ENCODE data around the gene TBX19. TPM values are rescaled to one million over a fixed set of nuclear protein-coding genes. Genes with fewer than 3 reads are reported as not detected.

Gene TBX19
- total and polyA plus RNA-seq, 2 donors (not counting 1 experiment from before 2014, with no cell fraction given): 6.3 to 7.0 TPM

- intact Hi-C loops (cut with micrococcal nuclease): no loop called here
- ATAC-seq (ENCODE audit: low read depth): no peak
- H3K27me3 Mint-ChIP-seq: no peaks in the 10 kb centered on the region
- H3K36me3 ChIP-seq (replicated peaks in 1 of 2; ENCODE audit: control extremely low read depth in 1 of 2, control insufficient read depth in 1 of 2, extremely low read depth in 1 of 2, insufficient read depth in 2 of 2, low read length in 1 of 2): peaks cover 1 to 3% of the 10 kb centered on the region in 2 experiments
- H3K4me1 Mint-ChIP-seq: no peaks in the 10 kb centered on the region
- no peaks in the 10 kb centered on the region for H3K4me1 ChIP-seq (ENCODE audit: control insufficient read depth in 2 of 2, insufficient read depth in 2 of 2, low read length in 2 of 2)
- no peak overlapping the region for H3K4me2 ChIP-seq (replicated peaks; ENCODE audit: low read depth, low read length, poor library complexity, severe bottlenecking)
- no peak overlapping the region for H3K27ac Mint-ChIP-seq
- ChIA-PET POLR2A (no interaction called here), CTCF (no interaction called here)
- WGBS (ENCODE audit: insufficient coverage): no CpG with 5 or more reads among the region's 3 CpGs
- no peaks in the 10 kb centered on the region for H4K20me1 ChIP-seq (ENCODE audit: control insufficient read depth, insufficient read depth, low read length, poor library complexity, severe bottlenecking)
- no peak overlapping the region for H3K27ac ChIP-seq (ENCODE audit: low read length in 2 of 2)
- no peak overlapping the region for H3K4me3 ChIP-seq (ENCODE audit: control extremely low read depth in 1 of 5, extremely low read depth in 1 of 5, insufficient read depth in 1 of 5, low read depth in 2 of 5, low read length in 4 of 5)
- no peak for DNase-seq
- H3K79me2 ChIP-seq (ENCODE audit: control insufficient read depth, insufficient read depth, low read length): no peaks in the 10 kb centered on the region
- H3K27me3 ChIP-seq (replicated peaks in 1 of 4; ENCODE audit: control extremely low read depth in 1 of 4, control insufficient read depth in 3 of 4, insufficient read depth in 4 of 4, low read length in 3 of 4): no peaks in the 10 kb centered on the region
- H3K9me3 ChIP-seq (ENCODE audit: control extremely low read depth in 1 of 3, control insufficient read depth in 2 of 3, insufficient read depth in 1 of 3, low read length in 2 of 3): no peaks in the 10 kb centered on the region
- no peaks in the 10 kb centered on the region for H3K9me3 Mint-ChIP-seq (ENCODE audit: insufficient read depth)
- no peak overlapping the region for H3K4me3 Mint-ChIP-seq
- no peak for TF ChIP-seq CTCF (IDR thresholded peaks at IDR 0.05)
- TF ChIP-seq EZH2 (IDR thresholded peaks at IDR 0.05; ENCODE audit: borderline replicate concordance, insufficient read depth, low read depth, low read length, poor library complexity, severe bottlenecking): no peak
- H2AFZ ChIP-seq (ENCODE audit: insufficient read depth, low read depth, low read length, poor library complexity, severe bottlenecking): no peak overlapping the region
- H3K9ac ChIP-seq (ENCODE audit: low read length): no peak overlapping the region
Measured at GRCh38 chr1:168298446-168298845, 17.8 kb downstream of the TBX19 start.

GRCh38 chr1:168300626-168301025 lies 19.9 kb downstream of the TBX19 start:
- no peak overlapping the region for H3K9ac ChIP-seq (ENCODE audit: low read length)
- no peak overlapping the region for H3K4me2 ChIP-seq (replicated peaks; ENCODE audit: low read depth, low read length, poor library complexity, severe bottlenecking)
- intact Hi-C loops (cut with micrococcal nuclease): no loop called here
- H3K27me3 Mint-ChIP-seq: no peaks in the 10 kb centered on the region
- peaks cover 3 to 5% of the 10 kb centered on the region in 2 experiments for H3K36me3 ChIP-seq (replicated peaks in 1 of 2; ENCODE audit: control extremely low read depth in 1 of 2, control insufficient read depth in 1 of 2, extremely low read depth in 1 of 2, insufficient read depth in 2 of 2, low read length in 1 of 2)
- H3K27me3 ChIP-seq (replicated peaks in 1 of 4; ENCODE audit: control extremely low read depth in 1 of 4, control insufficient read depth in 3 of 4, insufficient read depth in 4 of 4, low read length in 3 of 4): no peaks in the 10 kb centered on the region
- H3K27ac ChIP-seq (ENCODE audit: low read length in 2 of 2): no peak overlapping the region
- no peaks in the 10 kb centered on the region for H3K4me1 Mint-ChIP-seq
- no peak overlapping the region for H3K4me3 Mint-ChIP-seq
- ChIA-PET CTCF (no interaction called here), POLR2A (no interaction called here)
- ATAC-seq (ENCODE audit: low read depth): no peak
- no peaks in the 10 kb centered on the region for H3K9me3 Mint-ChIP-seq (ENCODE audit: insufficient read depth)
- no peak overlapping the region for H3K27ac Mint-ChIP-seq
- no peak for TF ChIP-seq EZH2 (IDR thresholded peaks at IDR 0.05; ENCODE audit: borderline replicate concordance, insufficient read depth, low read depth, low read length, poor library complexity, severe bottlenecking)
- no peak for TF ChIP-seq CTCF (IDR thresholded peaks at IDR 0.05)
- DNase-seq: no peak
- H3K79me2 ChIP-seq (ENCODE audit: control insufficient read depth, insufficient read depth, low read length): no peaks in the 10 kb centered on the region
- no peak overlapping the region for H2AFZ ChIP-seq (ENCODE audit: insufficient read depth, low read depth, low read length, poor library complexity, severe bottlenecking)
- no peak overlapping the region for H3K4me3 ChIP-seq (ENCODE audit: control extremely low read depth in 1 of 5, extremely low read depth in 1 of 5, insufficient read depth in 1 of 5, low read depth in 2 of 5, low read length in 4 of 5)
- no peaks in the 10 kb centered on the region for H3K9me3 ChIP-seq (ENCODE audit: control extremely low read depth in 1 of 3, control insufficient read depth in 2 of 3, insufficient read depth in 1 of 3, low read length in 2 of 3)
- 92% methylated on average over 2 of the region's 2 CpGs for WGBS (ENCODE audit: insufficient coverage)
- H3K4me1 ChIP-seq (ENCODE audit: control insufficient read depth in 2 of 2, insufficient read depth in 2 of 2, low read length in 2 of 2): no peaks in the 10 kb centered on the region
- no peaks in the 10 kb centered on the region for H4K20me1 ChIP-seq (ENCODE audit: control insufficient read depth, insufficient read depth, low read length, poor library complexity, severe bottlenecking)
